NCI-H1436 treated with DMSO at 0.1 percent for 48 hours (cell line): ENCODE data around the gene ABHD12.

Experiments used
- DNase-seq: peaks from one replicate; lab custom pipeline; 2025; lab: John Stamatoyannopoulos, UW

ABHD12 gene

GRCh38 chr20:25257130-25257529 is 133.5 kb downstream of the ABHD12 start:
- no peak for DNase-seq

DNA sequence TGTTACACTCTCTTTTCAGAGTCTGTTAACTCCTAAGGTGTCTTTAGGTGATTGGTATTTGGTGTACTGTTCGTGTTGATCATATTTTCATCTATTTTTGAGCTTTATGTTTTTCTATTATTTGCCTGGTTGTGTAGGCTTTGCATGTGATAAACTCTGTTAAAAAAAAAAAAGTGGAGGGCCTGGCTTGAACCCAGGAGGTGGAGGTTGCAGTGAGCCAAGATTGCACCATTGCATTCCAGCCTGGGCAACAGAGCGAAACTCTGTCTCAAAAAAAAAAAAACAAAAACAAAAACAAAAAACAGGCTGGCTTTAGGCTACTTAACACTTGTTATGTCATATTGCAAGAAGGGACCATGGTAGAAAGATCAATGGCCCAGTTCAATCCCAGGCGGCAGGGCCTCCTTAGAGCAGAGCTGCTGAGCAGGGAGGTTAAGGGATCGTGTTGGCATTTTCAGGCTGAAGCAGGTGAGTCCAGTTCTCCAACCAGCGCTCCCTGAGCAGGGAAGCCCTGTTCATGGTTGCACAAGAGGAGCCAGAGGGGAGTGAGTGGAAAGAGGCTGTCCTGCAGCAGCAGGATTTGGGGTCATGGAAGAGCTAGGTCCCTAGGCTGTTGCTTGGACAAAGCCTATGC is 134.3 kb downstream of the ABHD12 start:
- no peak for DNase-seq

DNA sequence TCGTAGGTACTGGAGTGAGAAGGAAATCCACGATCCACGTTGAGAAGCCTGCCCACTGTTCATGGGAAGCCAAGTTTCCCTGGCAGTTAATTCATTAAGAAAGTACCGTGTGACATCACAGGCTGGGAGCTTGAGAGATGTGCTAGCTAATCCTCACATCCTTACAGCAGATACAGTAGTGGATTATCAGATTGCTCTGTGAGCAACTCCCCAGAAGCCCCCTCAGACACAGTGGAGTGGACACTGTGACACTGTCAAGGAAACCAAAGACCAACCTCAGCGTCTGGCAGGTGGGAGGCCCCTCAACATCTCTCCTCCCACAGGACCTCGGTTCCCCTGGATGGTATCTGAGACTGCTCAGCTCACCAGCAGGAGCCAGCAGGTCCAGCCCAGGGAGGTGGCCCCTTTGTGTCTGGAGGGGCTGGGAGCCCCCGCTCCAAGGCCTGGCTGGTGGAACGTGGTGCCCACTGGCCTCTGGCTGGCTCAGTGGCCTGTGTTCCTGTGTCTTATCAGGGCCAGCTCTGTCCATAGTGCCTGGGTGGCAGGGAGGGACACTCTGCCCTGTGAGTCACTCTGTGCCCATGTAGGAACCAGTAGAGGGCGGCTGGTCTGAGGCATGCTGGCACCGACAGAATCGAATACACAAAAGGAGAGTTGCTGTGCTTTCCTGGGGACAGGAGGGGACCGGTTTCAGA is 135.5 kb downstream of the ABHD12 start:
- no peak for DNase-seq

DNA sequence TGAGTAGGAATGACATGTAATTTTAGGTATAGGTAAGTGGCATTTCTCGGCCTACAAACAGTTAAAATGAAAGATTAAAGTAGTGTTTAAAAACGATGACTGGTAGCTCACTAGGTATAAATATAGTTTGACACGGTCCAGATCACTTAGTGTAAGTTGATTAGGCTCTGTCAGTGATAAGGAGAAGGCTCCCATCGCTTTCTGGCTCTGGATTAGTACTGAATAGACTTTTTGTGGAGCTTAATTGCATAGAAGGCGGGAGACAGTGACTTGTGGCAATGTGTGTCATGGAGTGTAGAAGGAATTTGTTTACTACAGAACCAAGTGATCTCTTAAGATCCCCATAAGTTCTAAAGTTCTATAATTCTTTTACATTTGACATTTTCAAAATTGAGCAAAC is 136.1 kb downstream of the ABHD12 start:
- no peak for DNase-seq

DNA sequence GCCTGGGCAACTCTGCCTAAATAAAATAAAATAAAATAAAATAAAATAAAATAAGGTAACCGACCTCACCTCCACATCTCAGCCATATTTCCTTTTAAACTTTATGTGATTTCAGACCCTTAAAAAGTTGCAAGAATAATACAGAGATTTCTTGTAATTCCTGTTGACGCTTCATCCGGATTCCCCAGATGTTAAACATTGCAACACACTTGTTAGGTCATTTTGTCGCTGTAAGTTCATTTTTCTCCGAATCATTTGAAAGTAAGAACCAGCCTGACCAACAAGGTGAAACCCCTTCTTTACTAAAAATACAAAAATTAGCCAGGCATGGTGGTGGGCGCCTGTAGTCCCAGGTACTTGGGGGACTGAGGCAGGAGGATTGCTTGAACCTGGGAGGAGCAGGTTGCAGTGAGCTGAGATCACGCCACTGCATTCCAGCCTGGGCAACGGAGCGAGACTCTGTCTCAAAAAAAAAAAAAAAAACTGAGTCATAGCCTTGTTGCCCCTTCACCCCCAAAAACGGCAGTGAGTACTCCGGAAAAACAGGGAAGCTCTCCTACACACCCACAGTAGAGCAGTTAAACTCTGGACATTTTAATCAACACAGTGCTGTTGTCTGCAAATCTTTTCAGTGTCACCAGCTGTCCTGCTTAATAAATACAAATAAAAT is 136.9 kb downstream of the ABHD12 start:
- no peak for DNase-seq

DNA sequence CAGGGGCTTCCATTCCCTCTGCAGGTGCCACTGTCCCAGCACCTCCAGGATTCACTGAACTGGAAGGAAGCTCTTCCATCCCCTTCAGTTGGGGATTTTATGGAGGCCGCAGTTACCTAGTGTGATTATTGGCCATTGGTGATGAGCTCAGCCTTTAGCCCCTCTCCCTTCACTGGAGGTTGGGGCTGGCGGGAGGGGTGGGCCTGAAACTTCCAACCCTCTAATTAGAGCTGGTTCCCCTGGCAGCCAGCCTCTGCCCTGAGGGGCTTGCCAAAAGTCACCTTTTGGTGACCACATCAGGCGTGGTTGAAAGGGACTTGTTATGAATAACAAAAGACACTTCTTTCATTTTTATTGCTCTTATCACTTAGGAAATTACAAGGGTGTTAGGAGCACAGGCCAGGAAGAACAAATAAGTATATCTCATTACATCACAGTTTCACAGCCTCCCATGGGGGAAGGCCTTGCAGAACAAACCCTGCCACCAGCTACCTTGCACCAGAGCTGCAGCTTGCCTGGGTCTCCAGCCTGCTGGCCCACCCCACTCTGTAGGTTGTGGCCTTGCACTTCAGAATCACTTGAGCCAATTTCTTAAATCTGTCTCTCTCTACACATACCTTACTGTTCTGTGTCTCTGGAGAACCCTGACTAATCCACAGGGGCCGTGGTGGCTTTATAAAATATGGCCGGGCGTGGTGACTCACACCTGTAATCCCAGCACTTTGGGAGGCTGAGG is 137.8 kb downstream of the ABHD12 start:
- no peak for DNase-seq

DNA sequence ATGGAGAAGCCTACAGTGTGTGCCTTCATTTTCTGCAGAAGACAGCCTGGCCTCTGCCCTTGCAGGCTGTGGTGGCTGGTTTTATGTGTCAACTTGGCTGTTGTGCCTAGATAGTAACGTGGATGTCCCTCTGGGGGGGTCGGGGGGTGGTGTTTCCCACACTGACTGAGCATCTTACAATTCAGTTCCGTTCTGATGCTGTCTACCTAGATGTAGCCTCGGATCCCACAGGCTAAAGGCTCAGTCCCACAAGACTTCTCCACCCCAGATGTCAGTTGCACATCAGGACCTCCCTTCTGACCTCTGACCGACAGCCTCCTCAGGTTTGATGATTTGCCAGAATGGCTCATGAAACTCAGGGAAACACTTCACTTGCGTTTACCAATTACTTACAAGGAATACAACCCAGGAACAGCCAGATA is 138.4 kb downstream of the ABHD12 start:
- no peak for DNase-seq

DNA sequence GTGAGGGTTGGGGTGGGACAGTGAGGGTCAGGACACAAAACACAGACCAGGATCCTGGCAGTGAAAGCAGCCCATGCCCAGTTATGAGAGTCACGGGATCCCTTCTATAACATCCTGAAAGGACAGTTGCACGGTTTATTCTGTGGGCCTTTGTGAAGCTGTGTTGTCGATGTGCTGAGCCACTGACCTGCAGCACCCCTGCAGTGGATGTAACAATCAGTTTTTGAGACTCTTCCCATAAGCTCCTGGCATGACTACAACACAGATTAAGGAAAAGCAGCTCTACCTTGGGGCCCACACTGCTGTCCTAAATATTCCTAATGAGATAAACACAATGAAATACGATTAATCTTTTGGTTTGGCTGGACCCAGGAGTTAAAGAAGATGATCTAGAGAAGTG is 139.1 kb downstream of the ABHD12 start:
- DNase-seq, result no peak

- no peak for DNase-seq
Measured at GRCh38 chr20:25251019-25251418, 139.6 kb downstream of the ABHD12 start.

- no peak for DNase-seq
Measured at GRCh38 chr20:25250508-25250907, 140.1 kb downstream of the ABHD12 start.
